Measurements from ENCODE around the gene VCAN.
"Not testable (repeated sequence)": the region's sequence is repeated elsewhere in the genome, so short reads cannot be mapped to it uniquely, and the experiment has no call there.

VCAN gene

DNA sequence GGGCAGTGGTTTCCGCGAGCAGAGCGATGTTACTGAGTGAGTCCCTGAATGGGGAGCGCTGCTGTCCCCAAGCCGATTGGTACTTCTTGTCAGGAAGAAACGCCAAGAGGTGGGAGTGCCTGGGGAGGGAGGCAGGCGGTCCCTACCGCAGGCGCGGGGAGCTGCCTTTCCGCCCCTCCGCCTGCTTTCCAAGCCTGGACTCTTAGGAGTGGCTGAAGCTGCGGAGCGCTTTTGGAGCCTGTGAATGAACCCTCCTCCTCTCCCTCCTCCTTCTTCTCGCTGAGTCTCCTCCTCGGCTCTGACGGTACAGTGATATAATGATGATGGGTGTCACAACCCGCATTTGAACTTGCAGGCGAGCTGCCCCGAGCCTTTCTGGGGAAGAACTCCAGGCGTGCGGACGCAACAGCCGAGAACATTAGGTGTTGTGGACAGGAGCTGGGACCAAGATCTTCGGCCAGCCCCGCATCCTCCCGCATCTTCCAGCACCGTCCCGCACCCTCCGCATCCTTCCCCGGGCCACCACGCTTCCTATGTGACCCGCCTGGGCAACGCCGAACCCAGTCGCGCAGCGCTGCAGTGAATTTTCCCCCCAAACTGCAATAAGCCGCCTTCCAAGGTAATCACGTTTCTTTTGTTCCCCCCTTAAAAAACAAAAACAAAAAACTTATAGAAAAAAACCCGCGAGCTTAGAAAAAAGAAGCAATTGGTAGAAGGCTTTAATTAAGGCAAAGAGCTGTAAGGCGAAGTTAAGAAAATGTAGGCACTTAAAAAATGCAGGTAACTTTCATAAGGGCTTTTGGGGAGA, at the start of gene VCAN:
VCAN (plus strand) TSS at position 340 of the 808 bp plus-strand sequence. CDS start 11,775 bp downstream, outside the sequence.
- no peak for DNase-seq

DNA sequence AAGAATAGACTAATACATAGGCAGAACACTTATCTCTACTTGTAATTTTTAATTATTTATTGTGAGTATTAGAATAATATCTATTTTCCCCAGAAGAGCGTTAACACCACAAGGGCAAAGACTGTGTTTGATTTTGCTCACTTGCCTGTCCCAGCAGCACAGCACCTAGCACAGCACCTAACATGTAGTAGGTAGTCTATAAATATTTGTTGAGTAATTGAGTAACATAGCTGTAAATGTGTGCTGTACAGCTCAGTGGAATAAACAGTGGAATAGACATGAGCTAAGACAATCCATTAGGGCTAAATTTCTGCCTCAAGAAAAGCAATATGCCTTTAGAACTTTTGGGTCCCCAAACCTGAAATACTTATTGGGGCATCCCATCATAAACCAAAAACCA, 49.3 kb upstream of the VCAN start:
- no peak for DNase-seq

DNA sequence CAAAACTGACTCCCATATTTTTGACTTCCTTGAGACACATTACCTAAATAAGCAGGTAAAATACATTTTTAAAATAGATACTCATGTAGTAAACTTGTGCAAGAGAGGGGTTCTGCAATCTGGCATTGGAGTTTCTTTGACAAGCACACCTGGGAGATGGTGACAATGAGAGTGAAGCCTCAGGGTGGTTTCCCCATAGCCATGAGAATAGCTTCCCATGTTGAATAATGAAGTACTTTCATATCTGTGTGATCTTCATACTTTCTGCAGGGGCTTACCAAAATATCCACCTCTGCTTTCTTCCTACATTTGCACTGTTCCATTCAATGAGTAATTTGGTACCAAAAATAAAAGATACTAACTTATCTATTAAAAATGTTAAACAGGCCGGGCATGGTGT, 44.7 kb upstream of the VCAN start:
- DNase-seq, result no peak

DNA sequence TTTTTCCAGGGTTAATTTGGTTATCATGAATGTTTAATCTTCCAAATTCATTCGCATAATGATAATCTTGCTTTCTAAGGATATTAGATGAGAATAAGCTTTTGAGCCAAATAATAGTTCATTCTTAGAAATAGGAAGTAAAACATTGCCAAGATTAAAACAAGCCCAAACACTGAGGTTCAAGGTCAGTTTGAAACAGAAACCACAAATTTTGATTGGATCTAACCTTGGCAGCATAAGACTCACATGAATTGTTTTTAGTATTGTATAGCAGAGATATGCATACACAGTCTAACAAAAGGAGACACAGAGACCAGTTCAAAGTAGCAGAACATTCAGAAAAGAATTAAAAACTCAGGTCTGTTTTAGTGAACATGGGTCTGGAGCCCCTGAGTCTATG, 43.4 kb upstream of the VCAN start:
- DNase-seq, result no peak

DNA sequence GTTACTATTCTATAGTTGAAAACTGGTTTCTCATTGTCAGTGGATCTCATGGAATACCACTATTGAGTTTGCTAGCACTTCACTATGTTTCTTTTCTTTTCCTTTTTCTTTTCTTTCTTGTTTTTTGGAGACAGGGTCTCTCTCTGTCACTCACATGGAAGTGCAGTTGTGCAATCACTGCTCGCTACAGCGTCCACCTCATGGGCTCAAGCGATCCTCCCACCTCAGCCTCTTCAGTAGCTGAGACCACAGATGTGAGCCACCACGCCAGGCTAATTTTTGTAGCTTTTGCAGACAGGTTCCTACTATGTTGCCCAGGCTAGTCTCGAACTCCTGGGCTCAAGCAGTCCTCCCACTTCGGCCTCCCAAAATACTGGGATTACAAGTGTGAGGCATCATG, 42.7 kb upstream of the VCAN start:
- DNase-seq, result no peak

DNA sequence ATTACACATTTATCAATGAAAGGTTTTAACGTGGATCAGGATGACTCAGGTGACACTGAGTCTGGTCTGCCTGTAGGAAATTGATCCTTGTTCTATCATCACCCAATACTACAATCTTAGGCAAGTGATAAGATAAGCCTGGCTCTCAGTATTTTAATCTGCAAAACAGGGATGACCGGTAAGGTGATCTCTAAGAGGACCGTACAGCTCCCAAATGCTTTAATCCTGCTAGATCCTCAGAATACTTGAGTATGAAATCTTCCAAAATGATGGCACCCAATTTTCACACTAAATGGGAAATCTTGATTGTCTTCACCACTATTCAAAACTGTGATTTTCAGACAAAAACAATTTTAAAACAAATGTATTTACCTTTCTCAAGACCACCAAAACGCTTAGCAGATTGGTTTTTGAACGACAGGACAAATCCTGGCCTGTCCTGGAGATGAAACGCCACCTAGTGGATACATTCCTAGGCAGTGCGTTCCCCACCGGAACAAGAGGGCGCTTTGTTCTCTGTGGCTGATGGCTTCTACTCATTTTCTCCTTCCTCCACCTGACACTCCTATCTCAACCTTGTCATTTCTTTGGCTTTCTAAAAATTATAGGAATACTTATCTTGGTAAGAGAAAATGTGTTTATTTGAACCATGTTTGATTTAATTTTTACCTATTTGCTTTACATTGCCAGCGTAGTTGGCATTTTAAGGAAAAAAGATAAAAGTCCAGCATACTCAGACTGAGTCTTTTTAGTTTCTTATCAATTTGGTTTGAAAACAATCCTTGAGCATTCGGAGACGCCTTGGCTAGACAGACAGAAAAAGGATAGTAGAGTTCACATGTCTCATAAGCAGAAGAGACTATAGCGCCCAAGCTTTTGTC, 41.2 kb upstream of the VCAN start:
- DNase-seq, result peak; percentile 67

DNA sequence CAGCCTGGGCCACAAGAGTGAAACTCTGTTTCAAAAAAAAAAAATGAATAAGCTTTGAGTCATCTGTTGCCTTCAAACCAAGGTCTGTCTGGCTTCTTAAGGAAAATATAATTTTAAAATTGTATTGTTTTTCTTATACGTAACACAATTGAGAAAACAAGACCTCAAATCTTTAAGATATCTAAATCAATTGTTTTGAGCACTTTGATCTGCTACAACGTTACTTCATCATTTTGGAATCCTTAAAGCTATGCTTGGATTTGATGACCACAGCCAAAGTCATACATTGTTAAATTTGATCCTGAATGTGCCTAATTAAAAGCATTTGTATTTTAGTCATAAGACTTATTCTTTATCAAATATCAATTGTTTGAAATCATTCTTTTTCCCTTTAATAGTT, 37.7 kb upstream of the VCAN start:
- no peak for DNase-seq

DNA sequence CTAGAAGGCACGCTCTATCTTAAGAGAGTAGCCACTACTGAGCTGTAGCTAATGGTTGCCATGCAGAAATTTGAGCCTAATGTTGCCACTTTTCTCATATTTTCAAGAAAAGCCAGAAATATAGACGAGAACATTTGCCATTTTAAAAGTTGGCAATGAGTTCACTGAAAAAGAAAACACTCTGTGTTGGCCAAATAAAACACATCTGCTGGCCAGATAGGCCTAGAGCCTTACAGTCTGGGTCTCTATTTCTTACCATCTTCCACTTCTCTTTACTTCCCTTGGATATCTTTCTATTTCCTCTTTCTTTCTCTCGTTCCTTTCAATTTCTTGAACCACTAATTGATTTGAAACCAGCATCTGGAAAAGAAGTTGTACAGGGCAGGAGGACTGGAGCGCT, 36.6 kb upstream of the VCAN start:
- no peak for DNase-seq

DNA sequence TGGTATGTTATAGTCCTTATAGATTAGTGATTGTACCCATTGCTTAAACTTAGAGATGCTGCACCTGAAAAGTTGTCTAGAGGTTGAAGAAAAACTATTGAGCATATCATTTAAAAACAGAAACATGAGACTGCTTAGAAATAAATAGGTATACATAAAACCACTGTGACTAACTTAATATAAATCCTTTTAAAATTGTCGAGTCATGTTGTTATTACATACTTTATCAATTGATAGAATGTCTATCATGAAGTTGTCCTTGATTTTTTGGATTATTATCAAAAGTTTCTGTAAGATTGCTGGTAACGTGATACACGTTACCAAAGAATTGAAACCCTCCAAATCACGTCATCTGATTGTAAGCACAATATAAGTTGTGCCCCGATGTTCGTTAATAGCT, 35.3 kb upstream of the VCAN start:
- DNase-seq, result no peak

DNA sequence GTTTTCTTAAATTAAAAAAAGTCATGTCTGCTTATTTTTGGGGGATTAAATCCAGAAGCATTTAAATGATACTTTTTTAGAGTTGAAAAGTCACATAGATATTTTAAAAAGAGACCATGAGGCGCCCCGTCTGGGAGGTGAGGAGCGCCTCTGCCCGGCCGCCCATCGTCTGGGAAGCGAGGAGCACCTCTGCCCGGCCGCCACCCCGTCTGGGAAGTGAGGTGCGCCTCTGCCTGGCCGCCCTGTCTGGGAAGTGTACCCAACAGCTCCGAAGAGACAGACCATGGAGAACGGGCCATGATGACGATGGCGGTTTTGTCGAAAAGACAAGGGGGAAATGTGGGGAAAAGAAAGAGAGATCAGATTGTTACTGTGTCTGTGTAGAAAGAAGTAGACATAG, 33.8 kb upstream of the VCAN start:
- not testable (repeated sequence) for DNase-seq

DNA sequence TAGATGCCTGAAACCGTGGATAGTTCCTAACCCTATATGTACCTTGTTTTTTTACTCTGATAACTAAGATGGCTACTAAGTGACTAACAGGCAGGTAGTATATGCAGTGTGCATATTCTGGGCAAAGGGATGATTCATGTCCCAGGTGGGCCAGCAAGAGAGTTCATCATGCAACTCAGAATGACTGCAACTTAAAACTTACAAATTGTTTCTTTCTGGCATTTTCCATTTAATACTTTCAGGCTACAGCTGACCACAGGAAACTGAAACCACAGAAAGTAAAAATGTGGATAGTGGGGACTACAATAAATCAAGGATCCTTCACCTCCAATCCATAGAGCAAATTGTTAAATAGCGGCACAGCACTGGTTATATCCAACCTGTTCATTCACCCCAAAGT, 30.7 kb upstream of the VCAN start:
- no peak for DNase-seq

DNA sequence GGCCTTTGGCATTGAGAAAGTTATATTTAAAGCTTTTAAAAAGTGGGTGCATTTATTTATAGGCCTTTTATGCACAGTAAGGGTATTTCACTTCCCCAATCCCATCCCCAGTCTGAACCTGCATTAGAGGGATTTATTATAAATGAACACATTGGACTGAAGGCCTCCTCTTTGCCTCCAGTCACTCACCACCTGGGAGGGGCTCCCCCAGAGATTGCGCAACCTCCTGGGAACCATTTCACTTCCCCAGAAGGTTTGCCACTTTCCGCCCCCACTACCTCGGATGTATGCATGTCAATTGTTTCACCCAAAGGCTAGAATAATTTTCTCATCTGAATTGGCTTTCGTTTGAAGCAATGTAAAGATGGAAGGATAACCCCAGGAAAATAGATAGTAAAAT, 29.8 kb upstream of the VCAN start:
- no peak for DNase-seq

DNA sequence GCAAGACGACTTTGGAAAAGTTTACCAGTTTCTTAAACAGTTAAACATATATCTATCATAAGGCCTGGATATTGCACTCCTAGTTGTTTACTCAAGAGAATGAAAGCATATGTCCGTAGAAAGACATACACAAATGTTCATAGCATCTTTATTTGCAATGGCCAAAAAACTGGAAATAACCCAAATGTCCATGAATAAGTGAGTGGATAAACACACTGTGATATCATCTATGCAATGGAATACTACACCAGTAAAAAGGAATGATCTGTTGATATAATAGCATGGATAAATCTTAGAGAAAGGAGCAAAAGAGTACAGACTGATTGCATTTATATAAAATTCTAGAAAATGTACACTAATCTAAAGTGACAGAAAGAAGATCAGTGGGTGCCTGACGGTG, 28.0 kb upstream of the VCAN start:
- DNase-seq, result no peak

DNA sequence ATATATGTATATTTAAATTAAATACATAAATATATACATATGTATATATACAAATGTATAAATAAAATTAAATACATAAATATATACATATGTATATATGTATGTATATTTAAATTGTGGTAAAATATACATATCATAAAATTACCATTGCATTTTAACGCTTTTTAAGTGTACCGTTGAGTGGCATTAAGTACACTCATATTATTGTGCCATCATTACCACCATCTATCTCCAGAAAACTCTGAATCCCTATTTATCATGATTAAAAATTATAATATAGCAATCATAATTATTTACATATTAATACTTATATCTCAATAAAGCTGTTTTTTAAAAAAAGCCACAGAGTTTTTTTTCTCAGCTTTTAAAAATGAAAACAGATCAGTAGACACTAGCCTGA, 27.1 kb upstream of the VCAN start:
- no peak for DNase-seq

DNA sequence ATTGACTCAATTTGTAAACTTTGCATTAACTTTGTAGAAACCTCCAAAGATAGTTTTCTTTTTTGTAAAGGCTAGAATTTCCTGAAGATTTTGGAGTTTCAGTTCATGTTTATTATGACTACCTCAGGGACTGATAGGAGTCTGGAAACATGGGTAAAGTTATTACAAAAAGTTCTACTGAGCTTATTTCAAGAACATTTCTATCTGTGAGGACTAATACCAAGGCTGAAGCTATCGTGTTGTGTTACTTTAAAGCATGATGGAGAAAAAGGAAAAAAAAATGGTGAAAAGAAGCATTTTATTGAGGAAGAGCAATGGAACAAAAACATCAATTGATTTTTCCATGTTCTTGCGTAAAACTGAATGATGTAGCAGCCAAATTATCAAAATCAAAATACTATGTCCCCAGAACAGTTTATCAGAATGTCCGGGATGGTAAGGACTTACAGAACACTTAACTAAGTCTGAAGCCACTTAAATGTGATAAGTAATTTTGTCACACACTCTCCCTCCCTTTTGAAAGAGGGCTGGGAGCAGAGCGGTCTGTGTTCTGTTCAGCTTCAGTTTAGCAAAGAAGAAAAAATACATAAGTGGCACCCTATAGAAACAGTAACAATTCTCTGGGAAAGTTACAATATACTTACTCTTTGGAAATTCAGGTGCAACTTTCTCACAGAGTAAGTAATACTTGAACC, 25.1 kb upstream of the VCAN start:
- no peak for DNase-seq

DNA sequence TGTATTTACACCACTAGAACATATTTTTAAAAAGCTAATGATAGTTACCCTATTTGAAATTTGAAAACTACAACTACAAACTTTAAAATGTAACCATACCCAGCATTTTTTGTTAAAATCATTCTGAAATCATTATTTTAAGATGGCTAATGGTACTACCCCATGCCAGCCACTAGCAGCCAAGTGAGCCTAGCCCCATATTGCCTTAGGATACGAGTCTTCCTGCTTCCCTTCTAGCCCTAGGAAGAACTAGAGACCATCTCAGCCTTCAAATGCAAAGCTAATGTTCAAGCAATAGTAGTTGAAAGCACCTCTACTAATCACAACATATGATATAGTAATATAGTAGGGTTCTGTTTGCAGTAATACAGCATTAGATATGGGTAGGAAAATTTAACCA, 24.0 kb upstream of the VCAN start:
- DNase-seq, result no peak

DNA sequence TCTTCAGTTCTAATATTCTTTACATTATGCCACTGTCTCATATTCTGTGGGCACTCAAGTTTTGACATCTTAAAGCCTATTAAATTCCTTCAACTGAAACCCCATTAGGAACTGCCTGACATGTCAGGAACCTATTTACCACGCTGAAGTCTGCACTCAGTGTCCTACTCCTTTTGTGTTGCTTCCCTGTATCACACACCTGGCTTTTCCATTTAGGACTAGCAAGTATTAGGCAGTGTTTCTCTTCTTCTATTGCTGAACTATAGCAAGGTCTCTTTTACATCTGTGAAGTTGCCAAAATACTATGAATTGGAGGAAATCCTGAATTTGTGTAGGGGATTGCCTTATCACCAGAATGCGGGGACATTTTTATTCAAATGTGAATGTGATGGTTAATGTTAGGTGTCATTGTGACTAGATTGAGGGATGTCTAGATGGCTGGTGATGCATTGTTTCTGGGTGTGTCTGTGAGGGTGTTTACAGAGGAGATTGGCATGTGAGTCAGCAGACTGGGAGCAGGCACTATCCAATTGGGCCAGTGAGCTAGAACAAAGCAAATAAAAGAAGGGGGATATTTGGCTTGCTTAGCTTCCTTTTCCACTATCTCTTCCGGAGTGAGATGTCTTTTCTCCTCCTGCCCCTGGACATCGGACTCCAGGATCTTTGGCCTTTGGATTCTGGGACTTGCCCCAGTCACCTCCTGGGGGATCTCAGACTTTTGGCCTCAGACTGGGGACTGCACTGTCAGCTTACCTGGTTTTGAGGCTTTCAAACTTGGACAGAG, 21.2 kb upstream of the VCAN start:
- DNase-seq, result no peak

DNA sequence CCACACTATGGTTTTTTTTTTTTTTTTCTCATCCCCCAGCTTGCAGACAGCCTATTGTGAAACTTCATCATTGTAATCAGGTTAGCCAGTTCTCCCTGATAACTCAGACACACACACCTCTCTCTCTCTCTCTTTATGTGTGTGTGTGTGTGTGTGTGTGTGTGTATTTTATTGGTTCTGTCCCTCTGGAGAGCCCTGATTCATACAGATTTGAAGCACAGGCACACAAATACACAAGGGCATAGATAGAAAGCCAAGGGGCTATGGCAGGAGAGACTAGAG, 20.6 kb upstream of the VCAN start:
- DNase-seq, result no peak

DNA sequence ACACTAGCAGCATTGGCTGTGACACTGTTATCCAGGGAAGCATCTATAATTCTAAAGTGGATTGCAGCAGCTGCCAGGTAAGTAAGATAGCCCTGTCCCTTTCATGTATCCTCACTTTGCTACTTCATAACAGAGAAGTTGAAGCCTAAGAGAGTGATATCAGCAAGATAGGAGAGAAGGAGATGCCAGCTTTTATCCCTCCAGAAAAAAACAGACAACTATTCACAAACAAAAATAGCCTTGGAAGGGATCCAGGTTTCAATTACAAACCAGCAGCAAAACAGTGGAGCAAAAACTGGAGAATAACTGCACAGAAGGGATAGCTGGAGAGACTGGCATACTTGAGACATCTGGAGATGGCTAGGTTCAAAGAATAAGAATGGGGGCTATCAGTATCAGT, 19.6 kb upstream of the VCAN start:
- DNase-seq, result no peak

DNA sequence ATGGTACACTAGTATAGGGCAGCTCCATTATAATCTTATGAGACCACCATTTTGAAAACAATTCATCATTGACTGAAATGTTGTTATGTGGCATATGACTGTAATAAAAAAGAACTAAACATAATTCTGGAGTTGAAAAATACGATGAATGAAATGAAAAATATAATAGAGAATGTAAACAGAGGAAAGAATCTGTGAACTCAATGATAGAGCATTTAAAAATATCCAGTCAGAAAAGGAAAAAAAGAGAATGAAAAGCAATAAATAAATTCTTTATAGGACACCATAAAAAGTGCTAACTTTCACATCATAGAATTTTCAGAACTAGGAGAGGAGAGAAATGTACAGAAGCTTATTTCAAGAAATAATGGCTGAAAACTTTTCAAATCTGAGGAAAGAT, 17.6 kb upstream of the VCAN start:
- DNase-seq, result no peak

DNA sequence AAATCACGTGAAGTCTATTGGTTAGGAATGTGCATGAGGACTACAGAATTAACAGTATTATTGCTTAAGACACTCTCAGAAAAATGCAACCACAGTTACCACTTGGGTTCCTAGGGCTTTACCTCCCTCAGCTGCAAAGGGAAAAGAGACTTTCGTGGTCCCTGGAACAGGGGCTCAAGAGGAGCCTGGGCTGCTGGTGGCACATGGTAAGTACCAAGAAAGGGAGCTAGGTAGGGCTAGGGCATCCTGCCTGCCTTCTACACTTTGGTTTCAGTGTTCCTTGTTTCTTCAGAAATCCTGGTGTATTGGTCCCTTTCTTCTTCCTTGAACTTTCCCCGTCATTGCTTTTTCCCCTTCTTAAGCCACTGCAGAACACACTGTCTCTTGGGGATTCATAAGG, 7.3 kb upstream of the VCAN start:
- DNase-seq, result no peak

DNA sequence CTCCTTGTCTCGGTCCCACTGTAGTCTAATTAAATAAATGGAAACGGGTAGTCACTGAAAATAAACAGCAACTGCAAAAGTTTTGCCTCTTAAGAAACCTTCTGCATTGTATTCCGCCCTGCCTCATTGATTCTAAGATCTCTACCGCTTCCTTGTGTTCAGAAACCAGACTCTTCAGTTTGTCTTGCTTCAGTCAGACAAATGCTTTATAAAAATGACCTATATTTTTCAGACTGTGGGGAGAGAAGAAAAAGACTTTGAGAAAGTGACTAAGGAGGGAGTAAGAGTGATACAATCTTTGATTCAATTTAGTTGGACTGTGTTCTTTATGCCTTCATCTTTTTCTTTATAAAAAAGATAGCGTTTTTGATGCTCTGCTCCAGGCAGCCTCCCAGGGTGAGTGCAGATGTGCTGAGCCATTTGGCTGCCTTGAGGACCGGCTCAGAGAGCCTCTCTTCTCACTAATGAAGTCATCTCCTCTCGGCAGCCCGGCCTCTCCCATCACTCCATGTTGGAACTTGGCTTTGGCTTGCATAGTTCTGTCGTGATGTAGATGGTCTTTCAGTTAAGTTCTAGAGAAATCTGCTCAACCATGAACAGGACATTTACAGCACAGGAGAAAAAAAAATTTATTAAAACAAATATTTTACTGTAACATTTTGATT, 4.0 kb upstream of the VCAN start:
- DNase-seq, result no peak

DNA sequence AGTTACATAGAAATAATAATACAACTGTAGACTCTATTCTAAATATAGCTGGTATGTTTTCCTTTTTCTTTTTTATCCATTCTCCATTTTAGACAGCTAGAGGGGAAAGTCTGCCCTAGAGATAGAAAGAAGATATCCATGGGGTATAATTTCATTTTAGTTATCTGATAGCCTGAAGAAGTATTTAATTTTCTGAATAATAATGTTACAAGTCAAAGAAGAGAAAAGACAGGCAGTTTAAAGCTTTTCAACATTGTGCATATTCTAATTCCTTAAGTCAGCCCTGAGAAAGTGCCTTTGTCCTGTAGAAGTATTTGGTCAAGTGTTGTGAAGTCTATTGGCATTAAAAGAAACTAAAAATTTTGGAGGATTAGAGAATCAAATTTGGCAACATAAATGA, 2.5 kb upstream of the VCAN start:
- no peak for DNase-seq

Measured in activated CD8-positive, alpha-beta memory T cell treated with anti-CD3 and anti-CD28 coated beads, Interleukin-2, amount 50 U/mL, for 48 hours (primary cell).